HG03469 (cell line): ENCODE measurements around the gene HDGFL2.

Experiments used
- ATAC-seq: cut with Tn5 transposase; IDR thresholded peaks from one replicate; pipeline ENCODE4 v1.9.1; 2021; ENCODE audit warnings: mild to moderate bottlenecking, moderate library complexity, moderate number of reproducible peaks; ENCODE audit not compliant: unreplicated experiment

The HDGFL2 gene

DNA sequence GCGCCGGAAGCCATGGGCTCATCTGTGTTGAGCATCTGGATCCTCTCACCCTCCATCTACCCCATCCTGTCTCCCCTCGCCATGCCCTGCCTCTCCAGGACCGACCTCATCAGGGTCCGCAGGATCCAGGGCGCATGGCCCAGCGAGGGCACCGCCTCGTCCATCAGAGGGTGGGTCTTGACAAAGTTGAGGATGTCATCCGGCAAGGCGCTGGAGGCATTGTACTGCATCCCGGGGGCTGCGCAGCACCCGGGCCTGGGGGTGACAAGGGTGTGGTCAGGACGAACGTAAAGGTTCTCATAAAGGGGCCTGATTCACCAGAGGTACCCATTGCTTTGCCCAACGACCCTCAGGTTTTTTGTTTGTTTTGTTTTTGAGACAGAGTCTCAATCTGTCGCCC lies 77.9 kb downstream of the HDGFL2 start:
- no peak for ATAC-seq

DNA sequence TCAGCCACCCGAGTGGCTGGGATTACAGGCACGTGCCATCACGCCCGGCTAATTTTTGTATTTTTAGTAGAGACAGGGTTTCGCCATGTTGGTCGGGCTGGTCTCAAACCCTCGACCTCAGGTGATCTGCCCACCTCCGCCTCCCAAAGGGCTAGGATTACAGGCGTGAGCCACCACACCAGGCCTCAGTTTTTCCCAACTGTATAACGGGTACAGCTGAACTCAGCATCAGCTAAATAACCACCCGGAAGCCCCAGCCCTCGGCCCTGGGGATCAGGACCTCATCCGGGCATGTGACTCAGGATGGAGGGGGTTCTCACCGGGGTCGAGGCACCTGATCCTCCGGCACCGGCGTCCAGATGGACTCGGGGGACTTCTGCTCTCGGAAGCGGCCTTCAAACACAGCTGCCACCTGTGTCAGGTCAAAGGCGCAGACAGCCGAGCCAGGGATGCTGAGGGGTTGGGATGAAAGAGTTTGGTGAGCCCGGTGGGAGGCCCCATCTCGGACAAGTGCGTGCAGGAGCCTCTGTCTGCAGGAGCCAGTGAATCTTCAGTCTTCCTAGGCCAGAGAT lies 78.5 kb downstream of the HDGFL2 start:
- ATAC-seq: no peak
